ENCODE measurements around the gene SLC4A3. TPM values are rescaled to one million over a fixed set of nuclear protein-coding genes. Genes with fewer than 3 reads are reported as not detected.

SLC4A3 gene
- total and polyA plus RNA-seq, 2 donors (not counting 3 experiments of a cell fraction or from before 2014, with no cell fraction given) = 0.29 to 0.35 TPM

GRCh38 chr2:219665926-219666325, 38.5 kb downstream of the SLC4A3 start:
- ChIA-PET POLR2A (no interaction called here), CTCF (interaction anchor here (1.8 kb wide), 1 partner anchor 24 kb away, joined by 4 read pairs; no protein-coding TSS in a partner anchor)
- H3K4me2 ChIP-seq (ENCODE audit: insufficient read depth, low read length) = no peak overlapping the region
- no peak for FAIRE-seq
- H3K9ac ChIP-seq (replicated peaks; ENCODE audit: extremely low read depth, insufficient read depth, low read length) = no peak overlapping the region
- no peaks in the 10 kb centered on the region for H3K27me3 ChIP-seq (ENCODE audit: control insufficient read depth in 2 of 2, insufficient read depth in 2 of 2, low read length in 2 of 2)
- H4K20me1 ChIP-seq (replicated peaks; ENCODE audit: control insufficient read depth, extremely low read depth, insufficient read depth, low read length) = no peaks in the 10 kb centered on the region
- H3K27ac ChIP-seq (ENCODE audit: insufficient read depth, low read depth, low read length) = no peak overlapping the region
- no TSS peak for BruUV-seq (replicated peaks)
- no peak for TF ChIP-seq JUN (IDR thresholded peaks at IDR 0.05; ENCODE audit: borderline replicate concordance, insufficient read depth, insufficient read length, low read depth)
- TF ChIP-seq POLR2A (IDR thresholded peaks at IDR 0.05; ENCODE audit: low read depth, low read length) = no peak
- TF ChIP-seq MAX (IDR thresholded peaks at IDR 0.05; ENCODE audit: insufficient read depth, insufficient read length) = no peak
- no peak for TF ChIP-seq EZH2 (IDR thresholded peaks at IDR 0.05; ENCODE audit: borderline replicate concordance, low read depth, low read length, severe bottlenecking)
- TF ChIP-seq CTCF (IDR thresholded peaks at IDR 0.05; ENCODE audit: extremely low read depth in 1 of 2, insufficient read depth in 1 of 2, low read depth in 1 of 2, low read length in 2 of 2) = no peak
- TF ChIP-seq MYC (IDR thresholded peaks at IDR 0.05; ENCODE audit: low read depth, low read length) = no peak
- TF ChIP-seq POLR2AphosphoS5 (IDR thresholded peaks at IDR 0.05; ENCODE audit: insufficient read depth, low read depth, low read length) = no peak
- no peak for TF ChIP-seq FOS (IDR thresholded peaks at IDR 0.05; ENCODE audit: borderline replicate concordance, insufficient read depth, low read length)
- no peak for TF ChIP-seq GATA2 (IDR thresholded peaks at IDR 0.05; ENCODE audit: insufficient read depth, insufficient read length, low read depth, low read length)
- dilution Hi-C loops (cut with MboI; ENCODE audit: extremely low pct_ligation_motif_present, low sequenced_read_pairs) (no loop called here), intact Hi-C loops (cut with micrococcal nuclease) (no loop called here)
- H2AFZ ChIP-seq (ENCODE audit: low read depth, low read length) = no peak overlapping the region
- no peaks in the 10 kb centered on the region for H3K4me1 ChIP-seq (ENCODE audit: control insufficient read depth, extremely low read depth, insufficient read depth, low read length)
- no peak overlapping the region for H3K4me3 ChIP-seq (replicated peaks in 1 of 3; ENCODE audit: insufficient read depth in 1 of 3, low read depth in 1 of 3, low read length in 3 of 3)
- no peaks in the 10 kb centered on the region for H3K79me2 ChIP-seq (ENCODE audit: control insufficient read depth, insufficient read depth, low read length)
- no peaks in the 10 kb centered on the region for H3K36me3 ChIP-seq (ENCODE audit: control insufficient read depth in 2 of 2, extremely low read depth in 1 of 2, insufficient read depth in 2 of 2, low read length in 2 of 2)
- no peaks in the 10 kb centered on the region for H3K9me1 ChIP-seq (replicated peaks; ENCODE audit: control insufficient read depth, extremely low read depth, insufficient read depth, low read length)
- no peak for DNase-seq (ENCODE audit: low read depth, low spot score)
- H3K9me3 ChIP-seq (replicated peaks; ENCODE audit: control insufficient read depth, insufficient read depth, low read length) = no peaks in the 10 kb centered on the region
